ENCODE results near the gene ZNF740.

Gene ZNF740

GRCh38 chr12:53217051-53217930, 36.8 kb downstream of the ZNF740 start:
- no peak for DNase-seq

- no peak for DNase-seq
Measured at GRCh38 chr12:53217931-53218307, 37.4 kb downstream of the ZNF740 start.

- DNase-seq, result no peak
Measured at GRCh38 chr12:53218551-53219291, 38.2 kb downstream of the ZNF740 start.

GRCh38 chr12:53219292-53219955, 38.9 kb downstream of the ZNF740 start:
- no peak for DNase-seq

- DNase-seq, result no peak
Measured at GRCh38 chr12:53219956-53220693, 39.6 kb downstream of the ZNF740 start.

GRCh38 chr12:53220694-53221202, 40.2 kb downstream of the ZNF740 start:
- no peak for DNase-seq

GRCh38 chr12:53221203-53222080, 40.9 kb downstream of the ZNF740 start:
- DNase-seq, result no peak

- DNase-seq, result no peak
Measured at GRCh38 chr12:53222170-53222721, 41.7 kb downstream of the ZNF740 start.

GRCh38 chr12:53222806-53223261, 42.3 kb downstream of the ZNF740 start:
- DNase-seq, result no peak

GRCh38 chr12:53223389-53224060, 43.0 kb downstream of the ZNF740 start:
- DNase-seq, result no peak

- DNase-seq, result no peak
Measured at GRCh38 chr12:53224061-53224896, 43.8 kb downstream of the ZNF740 start.

- DNase-seq, result no peak
Measured at GRCh38 chr12:53224897-53225634, 44.5 kb downstream of the ZNF740 start.

GRCh38 chr12:53225635-53226424, 45.3 kb downstream of the ZNF740 start:
- no peak for DNase-seq

GRCh38 chr12:53226815-53227214, 46.3 kb downstream of the ZNF740 start:
- DNase-seq, result no peak

- DNase-seq, result no peak
Measured at GRCh38 chr12:53227341-53227740, 46.8 kb downstream of the ZNF740 start.

- no peak for DNase-seq
Measured at GRCh38 chr12:53227836-53228235, 47.3 kb downstream of the ZNF740 start.

- no peak for DNase-seq
Measured at GRCh38 chr12:53229454-53229853, 48.9 kb downstream of the ZNF740 start.

Data from NCI-H1417 treated with DMSO at 0.1 percent for 48 hours (cell line).